Activated T-cell treated with anti-CD3 and anti-CD28 coated beads for 48 hours (primary cell): ENCODE measurements around the gene VEZT.
"Not testable (repeated sequence)": the region's sequence is repeated elsewhere in the genome, so short reads cannot be mapped to it uniquely, and the experiment has no call there.

Source experiments
- DNase-seq: peaks from one replicate; pipeline ENCODE4 v3.0.0-alpha.2; 2020; ENCODE audit warnings: low read depth

The VEZT gene

GRCh38 chr12:95257541-95257940 is 39.9 kb downstream of the VEZT start:
- DNase-seq, result no peak

GRCh38 chr12:95258151-95258550 is 40.5 kb downstream of the VEZT start:
- DNase-seq, result no peak

GRCh38 chr12:95258803-95259202 is 41.2 kb downstream of the VEZT start:
- DNase-seq, result no peak

GRCh38 chr12:95259368-95259767 is 41.8 kb downstream of the VEZT start:
- no peak for DNase-seq

- no peak for DNase-seq
These were observed 43.5 kb downstream of the VEZT start for GRCh38 chr12:95261109-95261508.

- no peak for DNase-seq
These were observed 45.2 kb downstream of the VEZT start for GRCh38 chr12:95262808-95263207.

- DNase-seq, result no peak
These were observed 48.2 kb downstream of the VEZT start for GRCh38 chr12:95265765-95266164.

- DNase-seq, result no peak
These were observed 48.6 kb downstream of the VEZT start for GRCh38 chr12:95266254-95266653.

- no peak for DNase-seq
These were observed 52.3 kb downstream of the VEZT start for GRCh38 chr12:95269892-95270291.

GRCh38 chr12:95271465-95271864 is 53.9 kb downstream of the VEZT start:
- DNase-seq, result no peak

- no peak for DNase-seq
These were observed 59.5 kb downstream of the VEZT start for GRCh38 chr12:95277139-95277538.

GRCh38 chr12:95279856-95280255 is 62.2 kb downstream of the VEZT start:
- DNase-seq, result no peak

GRCh38 chr12:95282266-95282665 is 64.7 kb downstream of the VEZT start:
- no peak for DNase-seq

GRCh38 chr12:95283371-95283770 is 65.8 kb downstream of the VEZT start:
- DNase-seq, result no peak

- no peak for DNase-seq
These were observed 69.1 kb downstream of the VEZT start for GRCh38 chr12:95286713-95287112.

GRCh38 chr12:95291501-95291900 is 73.9 kb downstream of the VEZT start:
- DNase-seq, result no peak

- no peak for DNase-seq
These were observed 81.3 kb downstream of the VEZT start for GRCh38 chr12:95298916-95299315.

- no peak for DNase-seq
These were observed 82.7 kb downstream of the VEZT start for GRCh38 chr12:95300286-95300685.

- DNase-seq, result no peak
These were observed 85.9 kb downstream of the VEZT start for GRCh38 chr12:95303476-95303875.

- no peak for DNase-seq
These were observed 87.1 kb downstream of the VEZT start for GRCh38 chr12:95304673-95305198.

GRCh38 chr12:95312656-95313055 is 95.0 kb downstream of the VEZT start:
- DNase-seq, result no peak

GRCh38 chr12:95314756-95315155 is 97.1 kb downstream of the VEZT start:
- not testable (repeated sequence) for DNase-seq

GRCh38 chr12:95316798-95317197 is 99.2 kb downstream of the VEZT start:
- no peak for DNase-seq

- DNase-seq, result no peak
These were observed 100.5 kb downstream of the VEZT start for GRCh38 chr12:95318071-95318545.
